Femur (tissue), 1 donor: Measurements from ENCODE around the gene CADPS.

Experiments
- DNase-seq: peaks from one replicate; pipeline ENCODE4 v3.0.0-alpha.2; 2017

The CADPS gene

GRCh38 chr3:62548528-62549205 lies 326.5 kb downstream of the CADPS start:
- DNase-seq, result no peak

DNA sequence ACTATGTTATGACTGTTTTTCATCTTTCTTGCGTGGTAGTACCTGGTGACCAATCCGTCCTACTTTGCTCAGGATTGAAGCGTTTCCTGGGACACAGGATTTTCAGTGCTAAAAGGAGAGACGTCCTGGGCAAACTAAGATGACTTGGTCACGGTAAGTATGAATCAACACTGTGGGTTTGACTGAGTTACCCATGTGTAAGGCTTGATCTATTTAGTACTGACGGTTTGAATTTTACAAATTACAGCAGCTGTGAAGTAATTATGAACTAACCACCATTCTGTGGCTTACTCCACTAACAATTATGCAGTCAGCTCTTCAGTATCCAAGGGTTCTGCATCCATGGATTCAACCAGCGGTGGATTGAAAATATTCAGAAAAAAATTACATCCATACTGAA lies 328.9 kb downstream of the CADPS start:
- DNase-seq, result no peak

GRCh38 chr3:62542185-62542584 lies 333.0 kb downstream of the CADPS start:
- no peak for DNase-seq

- DNase-seq, result no peak
Measured at GRCh38 chr3:62539762-62540161, 335.5 kb downstream of the CADPS start.

GRCh38 chr3:62538691-62539356 lies 336.4 kb downstream of the CADPS start:
- DNase-seq, result no peak

DNA sequence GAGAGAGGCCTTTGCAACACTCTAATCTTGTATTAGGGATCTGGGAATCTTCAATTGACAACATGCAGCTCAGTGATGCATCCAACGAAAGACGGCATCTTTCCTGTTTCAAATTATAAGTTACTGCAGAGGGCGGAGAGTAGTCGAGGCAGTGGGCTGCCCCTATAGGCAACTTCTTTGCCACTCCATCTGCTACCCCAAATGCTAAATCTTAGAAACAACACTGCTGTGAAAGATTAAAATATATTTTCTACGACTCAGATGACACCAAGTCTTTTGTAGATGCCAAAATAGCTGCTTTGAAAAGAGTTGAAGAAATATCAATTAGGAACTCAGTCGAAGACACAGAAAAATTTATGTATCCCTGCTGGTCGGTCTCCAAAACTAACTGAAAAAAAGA lies 340.9 kb downstream of the CADPS start:
- DNase-seq, result no peak

DNA sequence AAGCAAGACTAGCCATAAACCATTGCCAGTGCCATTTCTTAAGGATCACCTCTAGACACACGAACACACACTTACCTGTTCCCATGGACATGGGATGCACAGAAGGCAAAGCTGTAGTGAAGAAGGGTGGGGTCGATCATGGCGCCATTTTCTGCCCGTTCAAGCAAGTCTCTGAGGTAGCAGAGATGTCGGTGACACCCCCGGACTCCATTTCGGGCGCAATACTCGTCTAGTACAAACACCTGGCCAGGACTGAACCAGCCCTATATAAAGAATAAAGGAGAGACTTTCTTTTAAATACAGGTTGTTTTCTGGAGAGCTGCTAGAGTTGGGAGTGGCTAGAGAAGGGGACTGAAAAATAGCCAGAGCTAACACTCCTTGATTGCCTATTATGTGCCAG lies 342.4 kb downstream of the CADPS start:
- DNase-seq, result no peak

DNA sequence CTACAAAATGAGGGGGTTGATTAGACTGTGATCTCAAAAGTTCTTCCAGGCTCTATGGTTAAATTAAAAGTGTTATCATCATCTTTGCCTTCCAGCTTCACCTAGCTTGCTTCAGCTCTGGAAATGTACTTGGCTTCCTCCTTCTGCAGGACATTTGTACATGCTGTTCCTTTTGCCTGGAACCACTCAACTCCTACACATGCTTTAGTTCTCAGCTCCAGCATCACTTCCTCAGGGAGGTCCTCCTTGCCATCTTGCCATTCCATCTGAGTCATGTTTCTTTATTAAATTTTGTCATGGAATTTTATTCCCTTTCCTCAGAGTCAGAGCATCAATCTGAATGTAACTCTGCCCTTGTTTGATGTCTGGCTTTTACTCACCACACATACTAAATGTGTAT lies 343.2 kb downstream of the CADPS start:
- no peak for DNase-seq

- DNase-seq, result no peak
Measured at GRCh38 chr3:62531493-62531892, 343.7 kb downstream of the CADPS start.

DNA sequence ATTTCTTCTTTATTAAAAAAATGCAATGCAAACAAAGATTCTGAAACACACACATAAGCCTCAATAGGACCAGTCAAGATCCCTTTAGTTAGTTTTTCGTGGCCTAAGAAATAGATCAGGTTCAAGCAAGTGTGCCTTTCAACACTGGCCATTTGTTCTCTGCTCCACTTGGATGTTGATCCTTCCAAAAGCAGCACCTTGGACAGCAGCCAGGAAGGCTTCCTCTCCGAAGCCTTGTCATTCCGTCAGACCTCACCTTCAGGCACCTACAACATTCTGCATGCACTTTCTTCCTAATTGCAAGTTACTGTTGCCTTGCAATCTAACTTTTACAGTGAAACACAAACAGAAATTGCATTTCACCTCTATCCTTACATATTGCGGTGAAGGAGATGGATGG lies 346.0 kb downstream of the CADPS start:
- DNase-seq, result peak; percentile 28

- DNase-seq, result no peak
Measured at GRCh38 chr3:62527474-62527873, 347.7 kb downstream of the CADPS start.

GRCh38 chr3:62525281-62525680 lies 349.9 kb downstream of the CADPS start:
- no peak for DNase-seq

GRCh38 chr3:62523672-62524071 lies 351.5 kb downstream of the CADPS start:
- DNase-seq, result no peak

DNA sequence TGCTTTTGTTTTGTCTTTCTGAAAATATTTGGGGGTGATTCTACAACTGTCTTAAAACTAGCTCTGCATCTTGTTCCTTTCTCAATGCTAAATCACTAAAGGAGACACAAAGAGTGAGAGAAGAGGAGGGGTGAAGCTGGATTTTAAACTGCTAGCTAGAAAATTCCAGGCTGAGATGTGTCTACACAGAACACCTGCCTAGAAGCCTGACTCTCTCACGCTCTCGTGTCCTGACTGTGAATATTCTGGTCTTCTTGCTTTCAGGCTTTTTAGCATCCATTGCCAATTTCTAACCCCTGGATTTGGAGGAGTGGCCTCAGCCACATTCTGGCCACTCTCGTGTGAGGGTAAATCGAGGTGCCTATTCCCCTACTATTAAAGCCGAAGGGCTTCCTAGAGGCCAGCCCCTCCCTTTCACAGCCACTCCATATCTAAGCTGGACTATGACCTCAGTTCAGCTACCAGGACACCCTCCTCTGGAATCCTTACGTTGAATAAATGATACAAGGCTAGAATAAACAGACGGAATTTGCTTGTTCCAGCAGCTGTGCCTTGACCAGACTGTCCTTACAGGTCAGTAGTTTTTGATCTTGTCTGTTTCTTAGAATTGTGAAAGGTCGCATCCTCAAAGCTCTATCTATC lies 353.6 kb downstream of the CADPS start:
- DNase-seq, result no peak

DNA sequence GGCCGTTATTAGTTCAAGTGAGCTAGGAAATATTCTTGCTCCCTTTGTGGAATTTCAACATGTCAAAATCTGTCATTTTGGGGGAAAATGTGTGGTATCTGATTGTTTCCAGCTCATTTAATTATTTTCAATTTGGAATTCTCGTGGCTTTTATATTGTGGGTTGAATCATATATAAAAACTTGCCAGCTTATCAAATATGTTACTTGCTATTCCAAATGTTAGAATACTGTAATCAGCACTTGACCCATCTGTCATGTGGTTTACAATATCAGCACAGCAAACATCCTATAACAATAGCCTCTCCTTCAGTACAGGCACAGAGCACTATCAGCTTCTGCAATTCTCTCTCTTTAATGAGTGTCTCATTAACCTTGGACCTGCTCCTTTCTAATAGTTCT lies 371.7 kb downstream of the CADPS start:
- no peak for DNase-seq

GRCh38 chr3:62502315-62503300 lies 372.6 kb downstream of the CADPS start:
- DNase-seq, result no peak

DNA sequence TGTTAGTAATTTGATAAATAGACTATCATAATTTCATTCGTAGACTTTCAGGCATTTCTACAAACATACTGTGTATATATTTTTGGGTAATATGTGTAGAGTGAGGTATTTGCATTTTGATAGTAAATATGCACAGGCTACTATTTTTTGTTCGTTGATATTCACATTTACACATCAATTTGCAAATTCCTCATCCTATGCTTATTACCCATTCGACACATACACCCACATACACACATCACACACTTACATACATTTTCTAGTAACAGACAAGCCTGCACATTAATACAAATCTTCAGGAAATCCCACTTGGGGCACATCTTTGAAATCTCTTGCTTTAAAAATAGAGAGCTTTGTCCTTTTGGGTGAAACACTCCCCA lies 373.9 kb downstream of the CADPS start:
- no peak for DNase-seq

GRCh38 chr3:62500556-62501288 lies 374.5 kb downstream of the CADPS start:
- DNase-seq, result no peak

DNA sequence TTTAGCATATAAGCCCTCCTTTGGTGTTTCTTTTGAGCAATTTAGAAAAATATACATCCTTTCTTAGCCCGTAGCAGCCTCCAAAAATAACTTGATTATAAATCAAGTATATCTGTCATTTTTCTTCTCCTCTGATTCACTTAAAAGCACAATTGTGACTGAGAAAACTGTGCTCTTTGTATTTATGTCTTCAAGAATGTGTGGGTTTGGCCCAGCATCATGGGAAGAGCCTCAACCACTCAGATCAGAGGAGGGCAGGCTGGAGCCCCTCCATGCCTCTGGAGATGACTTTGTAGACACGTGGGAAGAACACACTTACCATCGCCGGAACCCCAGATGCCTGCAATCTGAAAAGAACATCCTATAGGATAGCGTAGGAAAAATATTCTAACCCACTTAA lies 378.1 kb downstream of the CADPS start:
- DNase-seq, result no peak

DNA sequence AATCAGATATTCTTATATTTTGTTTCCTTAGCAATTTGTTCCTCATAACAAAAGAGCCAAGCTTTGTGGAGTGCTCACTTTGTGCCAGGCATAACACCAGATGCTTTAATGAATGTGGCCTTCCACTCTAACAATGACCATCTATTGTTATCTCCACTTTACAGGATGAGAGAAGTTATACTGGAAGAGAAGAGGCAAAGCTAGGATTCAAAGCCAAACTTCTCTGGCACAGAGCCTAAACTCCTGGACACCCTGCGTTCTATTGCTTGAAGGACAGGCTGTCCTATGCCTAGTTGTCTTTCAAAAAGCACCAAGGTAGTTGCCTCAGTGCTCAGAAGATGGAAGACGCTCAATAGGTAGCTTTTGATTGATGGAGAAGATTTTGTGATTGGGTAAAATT lies 378.7 kb downstream of the CADPS start:
- DNase-seq, result no peak

GRCh38 chr3:62493109-62493801 lies 382.0 kb downstream of the CADPS start:
- no peak for DNase-seq

- DNase-seq, result no peak
Measured at GRCh38 chr3:62482961-62483360, 392.3 kb downstream of the CADPS start.
